Iris pigment epithelial cell (primary cell): Measurements from ENCODE around the gene PLXDC2.

ENCODE experiments used
- DNase-seq: peaks from one replicate; pipeline ENCODE4 v3.0.0-alpha.2; 2011; ENCODE audit warnings: low read depth

The PLXDC2 gene

GRCh38 chr10:19857876-19858275, 41.6 kb downstream of the PLXDC2 start:
- DNase-seq: no peak

GRCh38 chr10:19860107-19860506, 43.9 kb downstream of the PLXDC2 start:
- no peak for DNase-seq

- no peak for DNase-seq
Measured at GRCh38 chr10:19862811-19863515, 46.7 kb downstream of the PLXDC2 start.

- DNase-seq: no peak
Measured at GRCh38 chr10:19865676-19866075, 49.4 kb downstream of the PLXDC2 start.

GRCh38 chr10:19869370-19869769, 53.1 kb downstream of the PLXDC2 start:
- no peak for DNase-seq

- no peak for DNase-seq
Measured at GRCh38 chr10:19872504-19873271, 56.5 kb downstream of the PLXDC2 start.

GRCh38 chr10:19874190-19874589, 58.0 kb downstream of the PLXDC2 start:
- no peak for DNase-seq

GRCh38 chr10:19874791-19875190, 58.6 kb downstream of the PLXDC2 start:
- DNase-seq: peak; percentile 65

GRCh38 chr10:19876570-19876969, 60.3 kb downstream of the PLXDC2 start:
- no peak for DNase-seq

GRCh38 chr10:19877466-19878255, 61.4 kb downstream of the PLXDC2 start:
- DNase-seq: no peak

- no peak for DNase-seq
Measured at GRCh38 chr10:19882621-19883020, 66.4 kb downstream of the PLXDC2 start.

GRCh38 chr10:19888061-19888660, 71.9 kb downstream of the PLXDC2 start:
- DNase-seq: no peak

- peak; percentile 12 for DNase-seq
Measured at GRCh38 chr10:19889256-19889655, 73.0 kb downstream of the PLXDC2 start.

GRCh38 chr10:19891429-19891828, 75.2 kb downstream of the PLXDC2 start:
- no peak for DNase-seq

- DNase-seq: no peak
Measured at GRCh38 chr10:19892270-19892669, 76.0 kb downstream of the PLXDC2 start.

GRCh38 chr10:19892677-19893076, 76.4 kb downstream of the PLXDC2 start:
- DNase-seq: no peak

- DNase-seq: no peak
Measured at GRCh38 chr10:19895500-19895899, 79.3 kb downstream of the PLXDC2 start.

- no peak for DNase-seq
Measured at GRCh38 chr10:19902456-19902855, 86.2 kb downstream of the PLXDC2 start.

GRCh38 chr10:19904202-19904661, 88.0 kb downstream of the PLXDC2 start:
- DNase-seq: peak; percentile 94

GRCh38 chr10:19906108-19906791, 90.0 kb downstream of the PLXDC2 start:
- DNase-seq: no peak

GRCh38 chr10:19908991-19909696, 92.9 kb downstream of the PLXDC2 start:
- DNase-seq: no peak
